Dendritic cell treated with granulocyte-macrophage colony-stimulating factor and Interleukin-4, amounts not matched to agents 40 ng/mL and 50 ng/mL, for 4 days (primary cell): Measurements from ENCODE around the gene WWP2.
"Not testable (repeated sequence)": the region's sequence is repeated elsewhere in the genome, so short reads cannot be mapped to it uniquely, and the experiment has no call there.

Source experiments
- H3K27ac Mint-ChIP-seq: one replicate; pipeline ENCODE4 v1.8.0; 2022; ENCODE audit warnings: mild to moderate bottlenecking, mixed read lengths
- H3K27me3 Mint-ChIP-seq: one replicate; pipeline ENCODE4 v1.8.0; 2022; ENCODE audit warnings: mild to moderate bottlenecking, mixed read lengths
- H3K36me3 Mint-ChIP-seq: one replicate; pipeline ENCODE4 v1.8.0; 2022; ENCODE audit warnings: low read depth, mixed read lengths
- H3K4me1 Mint-ChIP-seq: one replicate; pipeline ENCODE4 v1.8.0; 2022; ENCODE audit warnings: low read depth, mixed read lengths
- H3K4me3 Mint-ChIP-seq: one replicate; pipeline ENCODE4 v1.8.0; 2022; ENCODE audit warnings: mild to moderate bottlenecking, moderate library complexity, mixed read lengths
- H3K9me3 Mint-ChIP-seq: one replicate; pipeline ENCODE4 v1.8.0; 2022; ENCODE audit warnings: mixed read lengths
- intact Hi-C: fragments of 100-400 bp; cut with micrococcal nuclease; formaldehyde crosslinking; loops from one replicate; pipeline ENCODE4 v1.15.0; 2022

WWP2 gene

DNA sequence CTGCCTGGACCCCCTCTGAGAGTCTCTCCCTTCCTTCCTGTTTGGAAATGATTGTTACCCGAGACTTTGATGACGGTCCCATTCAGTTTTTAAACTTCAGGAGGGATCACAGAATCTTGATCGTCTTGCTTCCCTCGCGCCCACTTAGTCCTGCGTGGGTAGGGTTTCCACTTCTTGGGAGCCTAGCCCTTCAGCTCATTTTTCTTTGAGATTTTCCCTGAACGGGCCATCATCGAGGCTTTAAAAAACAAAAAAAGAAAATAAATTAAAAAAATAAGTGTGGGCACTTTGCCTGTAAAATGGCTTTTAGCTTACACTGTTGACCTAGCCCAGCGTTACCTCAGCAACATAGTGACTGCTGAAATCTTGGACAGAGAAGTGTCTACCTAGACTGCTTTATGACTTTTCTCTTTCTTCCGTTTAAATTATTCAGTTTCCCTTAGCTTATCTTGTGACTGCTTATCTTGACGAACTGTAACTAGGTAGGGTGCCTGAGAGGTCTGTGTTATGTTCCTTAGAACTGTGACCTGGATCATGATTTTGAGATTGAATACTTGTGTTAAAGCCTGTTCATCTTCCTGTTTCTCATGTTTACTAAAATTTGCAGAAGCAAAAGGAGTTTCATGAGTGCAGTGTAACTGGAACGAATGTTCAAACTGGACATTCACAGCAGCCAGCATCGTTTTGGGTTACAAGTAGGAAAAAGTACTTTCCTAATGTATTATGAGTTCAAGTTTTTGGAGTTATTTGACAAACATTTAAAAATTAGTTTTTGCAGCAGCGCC, 874 bp downstream of the WWP2 start:
- H3K4me3 Mint-ChIP-seq = peak overlapping the region; percentile 89
- H3K4me1 Mint-ChIP-seq = peaks cover 33% of the 10 kb centered on the region
- H3K27me3 Mint-ChIP-seq = peaks cover 2% of the 10 kb centered on the region
- peak overlapping the region; percentile 93 for H3K27ac Mint-ChIP-seq
- intact Hi-C loops = no loop called here
- peaks cover 21% of the 10 kb centered on the region for H3K36me3 Mint-ChIP-seq
- H3K9me3 Mint-ChIP-seq = no peaks in the 10 kb centered on the region

DNA sequence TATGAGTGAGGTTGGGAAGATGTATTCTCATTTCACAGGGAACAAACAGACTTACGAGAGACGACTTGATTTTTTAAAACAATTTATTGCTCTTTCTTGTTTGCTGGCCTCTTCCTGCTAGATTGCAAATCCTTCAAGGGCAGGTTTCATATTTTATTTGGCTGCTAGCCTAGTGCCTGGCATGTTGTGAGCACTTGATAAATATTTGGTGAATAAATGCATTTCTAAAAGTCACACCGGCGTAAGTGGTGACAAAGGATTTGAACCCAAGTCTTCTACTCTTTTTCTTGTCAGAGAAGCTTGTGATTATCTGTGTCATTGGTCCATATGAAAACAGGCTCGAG, 1.4 kb downstream of the WWP2 start:
- intact Hi-C loops = no loop called here
- Mint-ChIP-seq H3K27me3 (no peaks in the 10 kb centered on the region), H3K4me3 (peak overlapping the region; percentile 81), H3K4me1 (peaks cover 36% of the 10 kb centered on the region), H3K36me3 (peaks cover 21% of the 10 kb centered on the region), H3K27ac (peak overlapping the region; percentile 93), H3K9me3 (no peaks in the 10 kb centered on the region)

DNA sequence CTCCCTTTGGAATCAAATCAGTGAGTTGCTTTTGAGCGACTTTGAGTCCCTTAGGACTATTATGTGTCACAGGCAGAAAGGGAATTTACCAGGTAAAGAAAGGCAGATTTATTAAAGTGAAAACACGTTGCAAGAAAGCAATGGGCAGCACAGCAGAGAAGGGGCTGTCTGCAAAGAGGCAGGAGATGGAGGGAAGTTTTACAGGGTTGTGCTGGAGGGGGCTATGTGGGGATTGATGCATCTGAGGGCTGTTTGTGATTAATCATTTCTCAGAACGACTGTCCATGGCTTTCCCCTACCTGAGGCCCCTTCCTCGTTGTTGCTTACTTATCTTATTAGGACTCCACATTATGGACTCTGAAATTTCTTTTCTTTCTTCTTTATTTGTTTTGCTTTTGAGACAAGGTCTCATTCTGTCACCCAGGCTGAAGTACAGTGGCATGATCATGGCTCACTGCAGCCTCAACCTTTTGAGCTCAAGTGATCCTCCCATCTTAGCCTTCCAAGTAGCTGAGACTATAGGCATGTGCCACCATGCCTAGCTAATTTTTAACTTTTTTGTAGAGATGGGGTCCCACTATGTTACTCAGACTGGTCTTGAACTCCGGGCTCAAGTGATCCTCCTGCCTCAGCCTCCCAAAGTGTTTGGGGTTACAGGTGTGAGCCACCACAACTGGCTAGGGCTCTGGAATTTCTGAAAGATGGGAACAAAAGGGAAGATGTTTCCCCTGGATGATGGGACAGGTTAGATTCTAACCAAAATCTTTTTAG, 5.5 kb downstream of the WWP2 start:
- intact Hi-C loops = no loop called here
- Mint-ChIP-seq H3K27me3 (no peaks in the 10 kb centered on the region), H3K4me1 (peaks cover 51% of the 10 kb centered on the region), H3K27ac (no peak overlapping the region), H3K4me3 (no peak overlapping the region), H3K36me3 (peaks cover 15% of the 10 kb centered on the region), H3K9me3 (no peaks in the 10 kb centered on the region)

DNA sequence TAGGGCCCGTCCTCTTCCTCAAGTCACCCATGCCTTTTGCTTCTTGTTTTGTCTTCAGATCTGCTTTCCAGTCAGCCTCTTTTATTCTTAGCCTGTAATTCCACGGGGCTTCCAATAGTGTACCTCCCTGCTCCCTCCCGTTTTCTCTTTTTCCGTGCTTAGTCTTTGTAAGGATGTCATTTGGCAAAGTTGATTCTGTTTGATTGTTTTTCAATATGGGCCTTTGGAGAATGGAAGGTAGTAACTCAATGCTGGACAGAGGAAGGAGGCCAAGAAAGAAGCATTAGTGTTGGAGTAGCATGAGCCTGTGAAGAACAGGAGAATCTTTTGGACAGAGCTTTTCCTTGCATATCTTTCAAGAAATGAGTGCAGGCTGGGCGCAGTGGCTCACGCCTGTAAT, 6.5 kb downstream of the WWP2 start:
- intact Hi-C loops = no loop called here
- H3K4me3 Mint-ChIP-seq = no peak overlapping the region
- peaks cover 53% of the 10 kb centered on the region for H3K4me1 Mint-ChIP-seq
- no peaks in the 10 kb centered on the region for H3K27me3 Mint-ChIP-seq
- H3K9me3 Mint-ChIP-seq = peaks cover under 1% of the 10 kb centered on the region
- no peak overlapping the region for H3K27ac Mint-ChIP-seq
- H3K36me3 Mint-ChIP-seq = peaks cover 15% of the 10 kb centered on the region

DNA sequence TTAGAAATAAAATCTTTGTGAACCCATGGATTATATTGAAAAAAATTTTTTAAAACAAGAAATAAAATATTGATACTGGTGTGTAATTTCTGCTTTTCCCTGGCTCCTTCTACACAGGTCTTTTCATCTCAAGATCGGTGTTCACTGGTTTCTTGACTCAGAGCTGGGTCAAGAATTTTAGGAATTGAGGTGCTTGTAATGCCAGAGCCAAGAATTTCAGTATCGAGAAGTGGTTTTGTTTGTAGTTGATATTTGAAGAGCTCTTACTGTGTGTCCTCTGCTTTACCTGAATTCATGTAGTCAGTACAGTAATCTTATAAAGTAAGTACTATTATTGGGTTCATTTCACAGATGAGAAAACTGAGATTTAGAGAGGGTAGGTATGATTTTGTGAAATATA, 7.3 kb downstream of the WWP2 start:
- intact Hi-C loops = no loop called here
- H3K36me3 Mint-ChIP-seq = peaks cover 21% of the 10 kb centered on the region
- no peaks in the 10 kb centered on the region for H3K27me3 Mint-ChIP-seq
- peaks cover 8% of the 10 kb centered on the region for H3K9me3 Mint-ChIP-seq
- no peak overlapping the region for H3K27ac Mint-ChIP-seq
- H3K4me1 Mint-ChIP-seq = peaks cover 55% of the 10 kb centered on the region
- H3K4me3 Mint-ChIP-seq = no peak overlapping the region

DNA sequence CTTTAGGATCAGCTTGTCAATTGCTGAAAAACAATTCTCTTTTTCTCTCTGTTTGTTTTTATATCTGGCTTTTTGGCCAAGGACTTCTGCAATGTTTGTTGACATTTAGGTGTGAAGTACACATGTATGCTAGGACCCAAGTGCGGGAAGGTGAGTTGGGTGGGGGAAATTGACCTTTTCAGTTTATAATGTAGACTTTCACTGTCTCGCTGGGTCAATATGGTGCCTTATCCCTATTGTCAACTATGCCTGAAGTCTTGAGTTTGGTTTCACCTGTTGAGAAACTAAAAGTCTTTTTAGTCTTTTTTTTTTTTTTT, 9.5 kb downstream of the WWP2 start:
- no peak overlapping the region for H3K27ac Mint-ChIP-seq
- intact Hi-C loops = no loop called here
- peaks cover 27% of the 10 kb centered on the region for H3K9me3 Mint-ChIP-seq
- no peak overlapping the region for H3K4me3 Mint-ChIP-seq
- H3K27me3 Mint-ChIP-seq = no peaks in the 10 kb centered on the region
- peaks cover 26% of the 10 kb centered on the region for H3K36me3 Mint-ChIP-seq
- peaks cover 48% of the 10 kb centered on the region for H3K4me1 Mint-ChIP-seq

DNA sequence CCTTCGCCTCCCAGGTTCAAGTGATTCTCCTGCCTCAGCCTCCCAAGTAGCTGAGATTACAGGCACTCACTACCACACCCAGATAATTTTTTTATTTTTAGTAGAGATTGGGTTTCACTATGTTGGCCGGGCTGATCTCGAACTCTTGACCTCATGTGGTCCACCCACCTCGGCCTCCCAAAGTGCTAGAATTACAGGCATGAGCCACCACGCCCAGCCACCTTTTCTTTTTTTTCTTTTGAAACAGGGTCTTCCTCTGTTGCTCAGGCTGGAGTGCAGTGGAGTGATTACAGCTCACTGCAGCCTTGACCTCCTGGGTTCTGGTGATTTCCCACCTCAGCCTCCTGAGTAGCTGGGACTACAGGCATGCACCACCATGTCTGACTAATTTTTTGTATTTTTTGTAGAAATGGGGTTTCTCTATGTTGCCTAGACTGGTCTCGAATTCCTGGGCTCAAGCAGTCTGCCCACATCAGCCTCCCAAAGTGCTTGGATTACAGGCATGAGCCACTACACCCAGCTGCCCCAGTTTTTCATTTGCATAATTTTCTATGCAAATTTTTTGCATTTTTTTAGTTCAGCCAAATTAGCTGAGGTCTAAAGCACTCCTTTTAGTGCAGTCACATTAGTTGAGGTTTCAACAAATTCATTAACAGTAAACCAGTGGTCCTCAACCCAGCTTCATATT, 11.3 kb downstream of the WWP2 start:
- Mint-ChIP-seq H3K27me3 (no peaks in the 10 kb centered on the region), H3K4me1 (peaks cover 37% of the 10 kb centered on the region), H3K9me3 (peaks cover 27% of the 10 kb centered on the region), H3K4me3 (no peak overlapping the region), H3K36me3 (peaks cover 29% of the 10 kb centered on the region), H3K27ac (no peak overlapping the region)
- intact Hi-C loops = no loop called here

DNA sequence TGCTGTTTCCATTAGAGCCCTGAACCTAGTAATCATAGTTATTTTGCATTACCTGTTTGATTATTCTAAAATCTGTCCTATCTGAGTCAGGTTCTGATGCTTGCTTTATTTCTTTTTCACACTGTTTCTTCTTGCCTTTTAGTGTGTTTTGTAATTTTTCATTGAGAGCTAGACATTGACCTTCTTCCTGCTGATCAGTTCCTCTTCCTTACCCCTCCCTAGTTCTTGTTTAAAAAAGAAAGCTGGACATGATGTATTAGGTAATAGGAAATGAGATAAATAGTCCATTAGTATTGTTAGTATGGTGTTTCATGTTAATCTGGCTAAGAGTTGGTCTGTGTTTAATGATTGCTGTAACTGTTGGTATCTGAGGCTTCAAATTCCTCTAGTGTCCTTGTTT, 13.4 kb downstream of the WWP2 start:
- Mint-ChIP-seq H3K4me3 (no peak overlapping the region), H3K27ac (no peak overlapping the region), H3K9me3 (peaks cover 27% of the 10 kb centered on the region), H3K27me3 (no peaks in the 10 kb centered on the region), H3K4me1 (peaks cover 33% of the 10 kb centered on the region), H3K36me3 (peaks cover 41% of the 10 kb centered on the region)
- intact Hi-C loops = no loop called here

DNA sequence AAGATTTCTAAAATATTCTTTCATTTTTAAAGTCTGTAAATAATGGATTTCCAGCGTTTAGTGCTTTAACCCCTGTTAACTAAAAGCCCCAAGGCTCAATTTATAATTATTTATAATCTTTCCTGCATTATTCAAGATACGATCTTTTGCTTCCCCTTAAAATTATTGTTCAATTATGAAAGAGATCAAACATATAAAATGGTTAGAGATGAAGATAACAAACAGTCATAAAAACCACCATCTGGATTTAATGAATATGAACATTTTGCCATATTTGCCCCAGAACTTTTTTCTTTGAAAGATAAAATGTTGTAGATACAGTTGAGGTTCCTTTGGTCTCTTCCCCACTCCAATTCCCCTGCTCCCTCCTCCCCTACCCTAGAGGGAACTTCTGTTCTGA, 17.6 kb downstream of the WWP2 start:
- peaks cover 15% of the 10 kb centered on the region for H3K9me3 Mint-ChIP-seq
- H3K4me3 Mint-ChIP-seq = no peak overlapping the region
- H3K36me3 Mint-ChIP-seq = peaks cover 71% of the 10 kb centered on the region
- intact Hi-C loops = no loop called here
- H3K27ac Mint-ChIP-seq = no peak overlapping the region
- H3K27me3 Mint-ChIP-seq = no peaks in the 10 kb centered on the region
- peaks cover 6% of the 10 kb centered on the region for H3K4me1 Mint-ChIP-seq

DNA sequence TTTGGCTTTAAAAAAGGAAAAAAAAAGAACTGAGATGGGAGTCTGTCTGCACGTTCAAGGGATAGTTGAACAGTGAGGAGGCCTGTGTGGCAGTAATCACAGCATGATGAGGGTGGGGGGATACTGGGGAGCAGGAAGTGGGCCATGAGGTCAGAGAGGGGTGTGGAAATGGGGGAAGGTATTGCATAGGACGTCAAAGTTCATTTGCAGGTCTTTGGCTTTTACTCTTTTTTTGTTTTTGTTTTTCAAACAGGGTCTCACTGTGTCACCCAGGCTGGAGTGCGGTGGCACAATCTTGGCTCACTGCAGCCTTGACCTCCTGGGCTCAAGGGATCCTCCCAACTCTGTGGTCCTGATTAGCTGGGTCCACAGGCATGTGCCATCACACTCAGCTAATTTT, 19.0 kb downstream of the WWP2 start:
- Mint-ChIP-seq H3K36me3 (peaks cover 71% of the 10 kb centered on the region), H3K4me1 (no peaks in the 10 kb centered on the region), H3K4me3 (no peak overlapping the region), H3K27ac (no peak overlapping the region), H3K9me3 (peaks cover 1% of the 10 kb centered on the region), H3K27me3 (no peaks in the 10 kb centered on the region)
- intact Hi-C loops = no loop called here

DNA sequence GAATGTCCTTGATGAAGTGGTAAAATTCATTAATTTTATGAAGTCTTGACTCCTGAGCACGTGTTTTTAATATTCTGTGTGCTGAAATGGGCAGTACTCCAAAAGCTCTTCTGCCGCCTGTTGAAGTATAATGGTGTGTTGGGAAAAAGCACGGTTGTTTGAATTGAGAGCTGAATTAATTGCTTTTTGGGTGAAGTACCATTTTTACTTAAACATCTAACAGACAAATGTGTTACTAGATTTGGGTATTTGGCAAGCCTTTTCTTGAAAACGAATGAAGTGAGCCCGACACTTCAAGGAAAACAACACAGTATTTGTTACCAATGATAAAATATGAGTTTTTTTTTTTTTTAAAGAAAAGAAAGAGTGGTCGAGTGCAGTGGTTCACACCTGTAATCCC, 22.5 kb downstream of the WWP2 start:
- no peaks in the 10 kb centered on the region for H3K4me1 Mint-ChIP-seq
- no peak overlapping the region for H3K27ac Mint-ChIP-seq
- intact Hi-C loops = no loop called here
- no peaks in the 10 kb centered on the region for H3K9me3 Mint-ChIP-seq
- no peaks in the 10 kb centered on the region for H3K27me3 Mint-ChIP-seq
- no peak overlapping the region for H3K4me3 Mint-ChIP-seq
- H3K36me3 Mint-ChIP-seq = peaks cover 93% of the 10 kb centered on the region

DNA sequence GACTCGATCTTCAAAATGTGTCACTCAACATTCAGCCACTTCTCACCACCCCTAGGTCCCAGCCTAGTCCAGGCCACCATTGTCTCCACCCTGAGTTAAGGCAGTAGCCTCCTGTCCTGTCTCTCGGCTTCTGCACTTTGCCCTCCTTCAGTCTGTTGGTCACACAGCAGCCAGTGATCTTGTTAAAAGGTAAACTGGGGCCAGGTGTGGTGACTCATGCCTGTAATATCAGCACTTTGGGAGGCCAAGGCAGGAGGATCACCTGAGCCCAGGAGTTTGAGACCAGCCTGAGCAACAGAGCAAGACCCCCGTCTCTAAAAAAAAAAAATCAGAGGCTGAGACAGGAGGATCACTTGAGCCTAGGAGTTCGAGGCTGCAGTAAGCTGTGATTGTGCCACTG, 25.8 kb downstream of the WWP2 start:
- Mint-ChIP-seq H3K4me1 (no peaks in the 10 kb centered on the region), H3K36me3 (peaks cover 92% of the 10 kb centered on the region), H3K4me3 (no peak overlapping the region), H3K27me3 (no peaks in the 10 kb centered on the region), H3K27ac (no peak overlapping the region), H3K9me3 (no peaks in the 10 kb centered on the region)
- intact Hi-C loops = no loop called here

DNA sequence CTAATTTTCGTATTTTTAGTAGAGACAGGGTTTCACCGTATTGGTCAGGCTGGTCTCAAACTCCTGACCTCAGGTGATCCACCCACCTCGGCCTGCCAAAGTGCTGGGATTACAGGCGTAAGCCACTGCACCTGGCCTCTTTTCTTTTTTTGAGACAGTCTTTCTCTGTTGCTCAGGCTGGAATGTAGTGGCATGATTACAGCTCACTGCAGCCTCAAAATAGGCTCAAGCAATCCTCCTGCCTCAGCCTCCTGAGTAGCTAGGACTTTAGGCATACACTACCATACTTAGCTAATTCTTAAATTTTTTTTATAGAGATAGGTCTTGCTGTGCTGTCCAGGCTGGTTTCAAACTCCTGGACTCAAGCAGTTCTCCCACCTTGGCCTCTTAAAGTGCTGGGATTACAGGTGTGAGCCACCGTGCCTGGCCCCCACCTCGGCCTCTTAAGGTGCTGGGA, 29.3 kb downstream of the WWP2 start:
- not testable (repeated sequence) for H3K27ac Mint-ChIP-seq, H3K9me3 Mint-ChIP-seq, H3K27me3 Mint-ChIP-seq, H3K4me1 Mint-ChIP-seq, H3K4me3 Mint-ChIP-seq
- peaks cover 88% of the 10 kb centered on the region for H3K36me3 Mint-ChIP-seq
- intact Hi-C loops = loop anchor here (10.0 kb wide), 1 partner anchor 143 kb away; no protein-coding TSS in a partner anchor

DNA sequence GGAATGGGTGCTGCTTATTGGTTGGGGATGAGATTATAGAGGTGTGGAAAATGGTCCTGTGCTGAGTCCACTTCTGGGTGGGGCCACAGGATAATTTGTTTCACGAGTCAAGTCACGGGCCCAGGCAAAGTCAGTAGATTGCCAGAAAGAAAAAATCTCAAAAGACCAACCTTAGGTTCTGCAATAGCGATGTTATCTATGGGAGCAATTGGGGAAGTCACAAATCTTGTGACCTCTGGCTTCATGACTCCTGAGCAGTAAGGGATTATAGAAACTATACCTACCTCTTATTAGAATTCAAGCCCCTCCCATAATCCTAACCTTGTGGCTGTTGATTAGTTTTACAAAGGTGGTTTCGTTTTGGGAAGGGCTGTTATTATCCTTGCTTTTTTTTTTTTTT, 31.4 kb downstream of the WWP2 start:
- no peaks in the 10 kb centered on the region for H3K27me3 Mint-ChIP-seq
- peaks cover 6% of the 10 kb centered on the region for H3K4me1 Mint-ChIP-seq
- H3K4me3 Mint-ChIP-seq = no peak overlapping the region
- peaks cover 82% of the 10 kb centered on the region for H3K36me3 Mint-ChIP-seq
- no peaks in the 10 kb centered on the region for H3K9me3 Mint-ChIP-seq
- intact Hi-C loops = loop anchor here (10.0 kb wide), 1 partner anchor 141 kb away; no protein-coding TSS in a partner anchor
- no peak overlapping the region for H3K27ac Mint-ChIP-seq
